Subcutaneous abdominal adipose tissue (tissue), 5 donors: ENCODE data around the gene ZNF577.
A peak's percentile ranks its signal among the peaks of the same experiment; 100 is the strongest.
"Not testable (repeated sequence)": the region's sequence is repeated elsewhere in the genome, so short reads cannot be mapped to it uniquely, and the experiment has no call there.

Source experiments
- H3K27ac ChIP-seq: one replicate; pipeline ENCODE4 v1.7.0; 2013; ENCODE audit warnings: low read depth, mild to moderate bottlenecking, inconsistent platforms, low read length, moderate library complexity
- H3K27me3 ChIP-seq, 5 donors: one replicate each; pipeline ENCODE4 v1.7.0; 2013; ENCODE audit warnings: low read length in 5 of 5, inconsistent platforms in 1 of 5; ENCODE audit not compliant: control insufficient read depth in 5 of 5, insufficient read depth in 4 of 5
- H3K36me3 ChIP-seq, 5 donors: one replicate each; pipeline ENCODE4 v1.7.0; 2013; ENCODE audit warnings: low read length in 5 of 5; ENCODE audit not compliant: control insufficient read depth in 5 of 5, insufficient read depth in 5 of 5
- H3K4me1 ChIP-seq, 5 donors: one replicate each; pipeline ENCODE4 v1.7.0; 2013; ENCODE audit warnings: low read length in 5 of 5, mild to moderate bottlenecking in 3 of 5, moderate library complexity in 1 of 5; ENCODE audit not compliant: control insufficient read depth in 5 of 5, insufficient read depth in 5 of 5
- H3K4me3 ChIP-seq, 5 donors: one replicate each; pipeline ENCODE4 v1.7.0; 2013; ENCODE audit warnings: low read length in 5 of 5, low read depth in 1 of 5
- H3K9ac ChIP-seq, 5 donors: one replicate each; pipeline ENCODE4 v1.7.0; 2013; ENCODE audit warnings: low read length in 5 of 5, mild to moderate bottlenecking in 4 of 5, moderate library complexity in 3 of 5
- H3K9me3 ChIP-seq, 5 donors: one replicate each; pipeline ENCODE4 v1.7.0; 2013; ENCODE audit warnings: low read length in 5 of 5; ENCODE audit not compliant: control insufficient read depth in 5 of 5
- donor health status: healthy.
- donor health status: healthy.
- donor health status: healthy.
- donor health status: healthy.
- donor health status: healthy.

ZNF577 gene

DNA sequence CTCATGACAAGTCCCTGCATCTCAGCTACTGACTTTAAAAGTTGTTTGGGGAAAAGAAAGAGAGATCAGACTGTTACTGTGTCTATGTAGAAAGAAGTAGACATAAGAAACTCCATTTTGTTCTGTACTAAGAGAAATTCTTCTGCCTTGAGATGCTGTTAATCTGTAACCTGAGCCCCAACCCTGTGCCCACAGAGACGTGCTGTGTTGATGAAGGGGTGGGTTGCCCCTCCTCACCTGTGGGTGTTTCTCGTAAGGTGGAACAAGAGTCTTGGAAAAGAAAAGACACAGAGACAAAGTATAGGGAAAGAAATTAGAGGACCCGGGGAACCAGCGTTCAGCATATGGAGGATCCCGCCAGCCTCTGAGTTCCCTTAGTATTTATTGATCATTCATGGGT lies 20.2 kb upstream of the ZNF577 start:
- not testable (repeated sequence) for H3K9ac ChIP-seq, H3K36me3 ChIP-seq, H3K27me3 ChIP-seq, H3K4me3 ChIP-seq, H3K27ac ChIP-seq
- Histone ChIP-seq H3K9me3 (peaks cover 7 to 34% (median 12%) of the 10 kb centered on the region in 5 donors), H3K4me1 (peaks cover 5 to 13% (median 12%) of the 10 kb centered on the region in 5 donors)

DNA sequence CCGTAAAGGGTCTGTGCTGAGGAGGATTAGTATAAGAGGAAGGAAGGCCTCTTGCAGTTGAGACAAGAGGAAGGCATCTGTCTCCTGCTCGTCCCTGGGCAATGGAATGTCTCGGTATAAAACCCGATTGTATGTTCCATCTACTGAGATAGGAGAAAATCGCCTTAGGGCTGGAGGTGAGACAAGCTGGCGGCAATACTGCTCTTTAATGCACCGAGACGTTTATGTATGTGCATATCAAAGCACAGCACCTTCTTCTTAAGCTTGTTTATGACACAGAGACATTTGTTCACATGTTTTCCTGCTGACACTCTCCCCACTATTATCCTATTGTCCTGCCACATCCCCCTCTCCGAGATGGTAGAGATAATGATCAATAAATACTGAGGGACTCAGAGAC lies 18.4 kb upstream of the ZNF577 start:
- H3K36me3 ChIP-seq, H3K27ac ChIP-seq, H3K9ac ChIP-seq, H3K27me3 ChIP-seq, H3K4me3 ChIP-seq: not testable (repeated sequence)
- peaks cover 0 to 30% (median 7%) of the 10 kb centered on the region in 5 donors for H3K9me3 ChIP-seq
- peaks cover 5 to 15% (median 14%) of the 10 kb centered on the region in 5 donors for H3K4me1 ChIP-seq

DNA sequence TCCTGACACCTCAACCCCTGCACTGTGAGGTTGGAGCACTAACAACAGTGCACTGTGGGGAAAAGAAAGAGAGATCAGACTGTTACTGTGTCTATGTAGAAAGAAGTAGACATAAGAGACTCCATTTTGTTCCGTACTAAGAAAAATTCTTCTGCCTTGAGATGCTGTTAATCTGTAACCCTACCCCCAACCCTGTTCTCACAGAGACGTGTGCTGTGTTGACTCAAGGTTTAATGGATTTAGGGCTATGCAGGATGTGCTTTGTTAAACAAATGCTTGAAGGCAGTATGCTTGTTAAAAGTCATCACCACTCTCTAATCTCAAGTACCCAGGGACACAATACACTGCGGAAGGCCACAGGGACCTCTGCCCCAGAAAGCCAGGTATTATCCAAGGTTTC lies 17.9 kb upstream of the ZNF577 start:
- not testable (repeated sequence) for H3K27ac ChIP-seq, H3K36me3 ChIP-seq, H3K27me3 ChIP-seq, H3K9ac ChIP-seq
- Histone ChIP-seq H3K4me3 (peak overlapping the region in 1 of 5 donors; percentile 2), H3K9me3 (peaks cover 2 to 28% (median 7%) of the 10 kb centered on the region in 5 donors), H3K4me1 (peaks cover 5 to 15% (median 15%) of the 10 kb centered on the region in 5 donors)

DNA sequence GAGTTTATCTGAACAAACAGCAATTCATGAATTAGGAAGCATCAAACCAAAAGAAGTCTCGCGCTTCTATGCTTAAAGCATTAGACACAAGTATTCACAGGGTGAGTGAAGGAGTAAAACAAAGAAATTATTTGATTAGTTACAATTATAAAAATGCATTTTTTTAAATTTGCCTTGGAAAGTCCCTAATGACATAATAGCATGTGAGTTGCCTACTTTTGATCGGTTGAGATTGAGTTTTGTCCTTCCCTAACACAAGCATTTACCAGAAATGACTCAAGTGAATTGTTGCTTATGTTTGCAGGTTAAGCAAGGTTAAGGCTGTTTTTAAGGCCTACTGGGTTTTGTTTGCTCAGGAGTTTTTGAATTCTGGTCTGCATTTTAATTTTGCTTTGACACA lies 17.5 kb upstream of the ZNF577 start:
- H3K36me3 ChIP-seq = peaks cover 0 to 2% (median under 1%) of the 10 kb centered on the region in 5 donors
- H3K9me3 ChIP-seq = peaks cover 2 to 30% (median 7%) of the 10 kb centered on the region in 5 donors
- H3K4me1 ChIP-seq = peaks cover 5 to 15% (median 15%) of the 10 kb centered on the region in 5 donors
- H3K9ac ChIP-seq = no peak overlapping the region
- H3K27me3 ChIP-seq = peaks cover 0 to 3% (median 3%) of the 10 kb centered on the region in 5 donors
- peak overlapping the region; percentile 2 to 99 (median 96) for H3K4me3 ChIP-seq
- no peak overlapping the region for H3K27ac ChIP-seq

DNA sequence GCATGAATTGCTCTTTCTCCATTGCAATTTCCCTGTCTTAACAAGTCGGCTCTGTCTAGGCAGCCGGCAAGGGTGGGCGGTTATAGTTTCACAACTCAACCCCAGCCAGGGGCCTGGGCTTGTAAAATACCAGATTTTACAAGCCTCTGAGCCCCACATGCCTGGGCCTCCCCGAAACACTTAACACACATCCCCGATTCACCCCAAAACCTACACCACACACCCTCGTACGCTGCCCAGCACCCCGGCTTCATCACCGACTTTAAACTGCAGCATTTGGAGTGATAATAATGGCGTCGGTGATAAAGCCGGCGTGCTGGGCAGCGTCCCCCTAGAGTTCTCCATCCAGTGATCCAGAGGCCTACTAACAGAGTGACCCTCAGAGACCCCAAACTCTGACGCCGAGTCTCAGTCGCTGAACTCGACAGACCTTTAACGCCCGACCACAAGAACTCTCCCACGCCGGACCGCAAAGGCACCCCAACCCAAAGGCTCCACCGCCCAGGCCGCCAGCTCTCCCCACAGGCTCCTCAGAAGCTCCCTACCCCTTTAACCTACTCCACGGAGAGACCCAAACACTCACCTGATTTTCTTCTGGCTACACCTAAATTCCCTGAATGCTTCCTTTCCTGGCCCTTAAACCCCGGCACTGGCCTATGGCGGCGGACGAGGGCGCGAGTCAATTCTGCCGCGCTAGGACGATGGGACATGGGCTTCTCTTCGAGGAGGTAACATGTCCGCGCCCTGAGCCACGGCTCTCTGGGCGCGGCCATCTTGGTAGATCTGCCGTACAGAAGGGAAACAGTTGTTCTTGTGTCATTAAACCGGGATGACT lies 16.8 kb upstream of the ZNF577 start, which contains the start of gene ZNF649:
TSS of gene ZNF649 (minus strand) at position 687 of the 835 bp plus-strand sequence. CDS start 4,910 bp downstream, outside the sequence.
- Histone ChIP-seq H3K27me3 (peaks cover 0 to 3% (median 3%) of the 10 kb centered on the region in 5 donors), H3K4me3 (peak within 1 kb of the TSS; percentile 94 to 99 (median 96)), H3K36me3 (peaks cover 3 to 9% (median 7%) of the 10 kb centered on the region in 5 donors), H3K9me3 (peaks cover 0 to 34% (median 13%) of the 10 kb centered on the region in 5 donors), H3K4me1 (peaks cover 5 to 15% (median 15%) of the 10 kb centered on the region in 5 donors), H3K9ac (peak within 1 kb of the TSS; percentile 96 to 99 (median 98)), H3K27ac (peak within 1 kb of the TSS; percentile 74)

DNA sequence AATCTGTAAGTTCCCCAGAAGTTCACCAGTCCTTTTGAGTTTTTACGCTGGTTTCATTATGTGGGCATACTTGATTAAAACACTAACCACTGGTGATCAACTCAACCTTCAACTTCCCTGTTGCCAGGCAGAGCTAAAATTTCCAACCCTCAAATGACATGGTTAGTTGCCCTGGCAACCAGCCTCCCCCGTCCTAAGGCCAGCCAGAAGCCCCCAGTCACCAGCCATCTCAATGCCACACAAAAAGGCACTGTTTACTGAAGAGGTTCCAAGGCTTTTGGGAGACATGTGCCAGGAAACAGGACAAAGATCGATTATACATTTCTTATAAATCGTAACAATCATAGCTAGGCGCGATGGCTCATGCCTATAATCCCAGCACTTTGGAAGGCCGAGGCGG lies 15.4 kb upstream of the ZNF577 start:
- no peak overlapping the region for H3K27ac ChIP-seq
- peak overlapping the region in 3 of 5 donors; percentile 29 to 94 (median 37) for H3K4me3 ChIP-seq
- peaks cover 0 to 3% (median 2%) of the 10 kb centered on the region in 5 donors for H3K27me3 ChIP-seq
- H3K4me1 ChIP-seq = peaks cover 5 to 15% (median 15%) of the 10 kb centered on the region in 5 donors
- H3K9ac ChIP-seq = no peak overlapping the region
- peaks cover 2 to 30% (median 13%) of the 10 kb centered on the region in 5 donors for H3K9me3 ChIP-seq
- peaks cover 12 to 19% (median 19%) of the 10 kb centered on the region in 5 donors for H3K36me3 ChIP-seq

DNA sequence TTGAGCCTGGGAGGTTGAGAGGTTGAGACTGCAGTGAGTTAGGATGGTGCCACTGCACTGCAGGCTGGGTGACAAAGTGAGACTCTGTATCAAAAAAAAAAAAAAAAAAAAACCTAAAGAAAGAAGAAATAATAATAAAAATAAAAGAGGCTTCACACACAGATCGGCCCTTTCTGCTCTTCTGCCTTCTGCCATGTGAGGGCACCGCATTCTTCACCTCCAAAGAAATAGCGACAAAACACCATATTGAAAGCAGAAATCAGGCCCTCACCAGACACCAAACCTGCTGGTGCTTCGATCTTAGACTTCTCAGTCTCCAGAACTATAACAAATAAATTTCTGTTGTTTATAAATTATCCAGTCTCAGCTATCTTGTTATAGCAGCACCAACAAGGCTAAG lies 14.1 kb upstream of the ZNF577 start:
- H3K4me3 ChIP-seq = no peak overlapping the region

DNA sequence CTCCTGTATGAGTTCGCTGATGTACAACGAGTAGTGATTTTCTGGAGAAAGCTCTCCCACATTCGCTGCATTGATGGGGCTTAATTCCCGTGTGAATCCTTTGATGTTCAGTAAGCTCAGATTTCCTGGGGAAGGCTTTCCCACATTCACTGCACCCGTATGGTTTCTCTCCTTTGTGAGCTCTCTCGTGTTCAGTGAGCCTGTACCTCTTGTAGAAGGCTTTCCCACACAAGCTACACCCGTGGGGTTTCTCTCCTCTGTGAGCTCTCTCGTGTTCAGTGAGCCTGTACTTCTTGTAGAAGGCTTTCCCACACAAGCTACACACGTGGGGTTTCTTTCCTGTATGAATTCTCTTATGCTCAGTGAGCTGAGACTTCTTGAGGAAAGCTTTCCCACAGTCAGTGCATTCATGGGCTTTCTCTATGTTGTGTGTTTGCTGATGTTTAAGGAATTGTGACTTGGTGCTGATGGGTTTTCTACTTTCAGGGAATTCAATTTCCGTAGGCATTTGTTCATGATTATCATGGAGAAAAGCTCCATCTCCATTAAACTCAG lies 3.5 kb upstream of the ZNF577 start:
- H3K4me3 ChIP-seq = peak overlapping the region; percentile 26 to 58 (median 51)
- H3K36me3 ChIP-seq = peaks cover 52 to 61% (median 55%) of the 10 kb centered on the region in 5 donors

More for the DNA sequence above, 14.1 kb upstream of the ZNF577 start:
- H3K36me3 ChIP-seq = peaks cover 18 to 31% (median 29%) of the 10 kb centered on the region in 5 donors
- no peak overlapping the region for H3K9ac ChIP-seq
- H3K9me3 ChIP-seq = peaks cover 4 to 32% (median 13%) of the 10 kb centered on the region in 5 donors
- H3K27ac ChIP-seq = no peak overlapping the region
- peaks cover 5 to 15% (median 15%) of the 10 kb centered on the region in 5 donors for H3K4me1 ChIP-seq
- no peaks in the 10 kb centered on the region for H3K27me3 ChIP-seq

DNA sequence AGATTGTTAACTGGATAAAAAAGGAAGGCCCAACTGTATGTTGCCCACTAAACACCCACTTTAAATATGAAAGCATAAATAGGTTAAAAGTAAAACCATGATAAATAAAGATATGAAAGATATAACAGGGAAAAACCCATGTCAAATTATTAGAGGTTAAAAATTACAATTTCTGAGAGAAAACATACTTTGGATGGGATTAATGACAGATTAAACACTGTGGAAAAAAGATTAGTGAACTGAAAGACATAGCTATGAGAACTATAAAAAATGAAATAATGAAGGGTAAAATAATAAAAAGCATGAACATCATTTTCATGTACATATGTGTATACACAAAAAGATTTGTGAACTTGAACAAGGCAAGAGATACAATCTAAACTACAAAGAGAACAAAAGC lies 2.2 kb upstream of the ZNF577 start:
- Histone ChIP-seq H3K9me3 (peaks cover 50 to 77% (median 73%) of the 10 kb centered on the region in 5 donors), H3K36me3 (peaks cover 42 to 49% (median 44%) of the 10 kb centered on the region in 5 donors), H3K9ac (no peak overlapping the region), H3K27me3 (no peaks in the 10 kb centered on the region), H3K27ac (no peak overlapping the region), H3K4me3 (peak overlapping the region in 4 of 5 donors; percentile 26 to 58 (median 53)), H3K4me1 (peaks cover 7 to 16% (median 14%) of the 10 kb centered on the region in 5 donors)

More for the DNA sequence above, 3.5 kb upstream of the ZNF577 start:
- no peaks in the 10 kb centered on the region for H3K27me3 ChIP-seq
- H3K4me1 ChIP-seq = peaks cover 7 to 16% (median 14%) of the 10 kb centered on the region in 5 donors
- H3K9me3 ChIP-seq = peaks cover 53 to 76% (median 72%) of the 10 kb centered on the region in 5 donors
- peak overlapping the region in 1 of 5 donors; percentile 38 for H3K9ac ChIP-seq
- no peak overlapping the region for H3K27ac ChIP-seq
